HS-5 (cell line): ENCODE data around the gene ARHGAP10.

ENCODE experiments used
- DNase-seq: peaks from one replicate; pipeline ENCODE4 v3.0.0-alpha.2; 2012; ENCODE audit warnings: low read depth

The ARHGAP10 gene

GRCh38 chr4:147731580-147732517 lies at the start of gene ARHGAP10:
Gene ARHGAP10 (plus strand): TSS chr4:147732088. CDS start chr4:147732302, 214 bp downstream.
- no peak for DNase-seq

GRCh38 chr4:147682755-147683154 lies 49.1 kb upstream of the ARHGAP10 start:
- DNase-seq, result no peak

- DNase-seq, result no peak
Measured at GRCh38 chr4:147683188-147683591, 48.7 kb upstream of the ARHGAP10 start.

GRCh38 chr4:147683717-147684700 lies 47.9 kb upstream of the ARHGAP10 start, which contains the start of gene PRMT9:
Gene PRMT9 (minus strand): TSS chr4:147684163. CDS start chr4:147683987, 176 bp downstream.
- peak; percentile 53 for DNase-seq

GRCh38 chr4:147689067-147689466 lies 42.8 kb upstream of the ARHGAP10 start:
- no peak for DNase-seq

- no peak for DNase-seq
Measured at GRCh38 chr4:147691820-147692219, 40.1 kb upstream of the ARHGAP10 start.

- DNase-seq, result no peak
Measured at GRCh38 chr4:147693218-147693617, 38.7 kb upstream of the ARHGAP10 start.

GRCh38 chr4:147696866-147697265 lies 35.0 kb upstream of the ARHGAP10 start:
- no peak for DNase-seq

GRCh38 chr4:147704846-147705245 lies 27.0 kb upstream of the ARHGAP10 start:
- no peak for DNase-seq

GRCh38 chr4:147707892-147708672 lies 23.8 kb upstream of the ARHGAP10 start:
- DNase-seq, result no peak

- DNase-seq, result no peak
Measured at GRCh38 chr4:147709999-147710398, 21.9 kb upstream of the ARHGAP10 start.

GRCh38 chr4:147714575-147715401 lies 17.1 kb upstream of the ARHGAP10 start:
- DNase-seq, result peak; percentile 87

GRCh38 chr4:147717878-147718277 lies 14.0 kb upstream of the ARHGAP10 start:
- DNase-seq, result no peak

GRCh38 chr4:147723326-147723725 lies 8.6 kb upstream of the ARHGAP10 start:
- no peak for DNase-seq

GRCh38 chr4:147724468-147725201 lies 7.3 kb upstream of the ARHGAP10 start:
- DNase-seq, result no peak

- DNase-seq, result no peak
Measured at GRCh38 chr4:147725673-147726072, 6.2 kb upstream of the ARHGAP10 start.

- DNase-seq, result no peak
Measured at GRCh38 chr4:147727476-147728028, 4.3 kb upstream of the ARHGAP10 start.

- DNase-seq, result no peak
Measured at GRCh38 chr4:147730333-147730732, 1.6 kb upstream of the ARHGAP10 start.

GRCh38 chr4:147732518-147733235 lies 789 bp downstream of the ARHGAP10 start:
- no peak for DNase-seq
